Naive thymus-derived CD8-positive, alpha-beta T cell (primary cell): ENCODE measurements around the gene STAMBPL1. TPM values are rescaled to one million over a fixed set of nuclear protein-coding genes. Genes with fewer than 3 reads are reported as not detected.

Experiments used
- ATAC-seq, 2 donors: fragments of 150-1000 bp; cut with Tn5 transposase in 1 of 2; sonication (Bioruptor Pico), chemical (Tn5 transposase) in 1 of 2; 1 replicate in 1 of 2; 2 replicates in 1 of 2; pipeline ENCODE4 v1.10.0; 2021; ENCODE audit warnings: mild to moderate bottlenecking in 2 of 2, moderate library complexity in 2 of 2
- POLR2A ChIA-PET: fragments of 350-600 bp; sonication (Branson Sonifier 250); formaldehyde crosslinking; loops from one replicate; lab custom pipeline; 2021; ENCODE audit warnings: antibody characterized with exemption; lab: Charles Lee
- DNase-seq, 10 donors: peaks; one replicate each; pipeline versions ENCODE4 v3.0.0 to v3.0.0-alpha.2; 2020 to 2022
- H3K27ac Mint-ChIP-seq, 10 donors: one replicate each; pipeline ENCODE4 v1.8.0; 2020 to 2022; ENCODE audit warnings: mild to moderate bottlenecking in 10 of 10, mixed read lengths in 10 of 10, moderate library complexity in 4 of 10, inconsistent platforms in 1 of 10
- H3K27me3 Mint-ChIP-seq, 5 donors: one replicate each; pipeline ENCODE4 v1.8.0; 2021 to 2022; ENCODE audit warnings: mixed read lengths in 5 of 5
- H3K36me3 Mint-ChIP-seq, 3 donors: one replicate each; pipeline ENCODE4 v1.8.0; 2020 to 2022; ENCODE audit warnings: mixed read lengths in 3 of 3, mild to moderate bottlenecking in 2 of 3, inconsistent platforms in 1 of 3
- H3K4me1 Mint-ChIP-seq, 4 donors: one replicate each; pipeline ENCODE4 v1.8.0; 2021 to 2022; ENCODE audit warnings: mixed read lengths in 4 of 4
- H3K4me3 Mint-ChIP-seq, 10 donors: one replicate each; pipeline ENCODE4 v1.8.0; 2020 to 2022; ENCODE audit warnings: mild to moderate bottlenecking in 10 of 10, mixed read lengths in 10 of 10, moderate library complexity in 6 of 10, inconsistent platforms in 1 of 10
- H3K9me3 Mint-ChIP-seq, 9 donors: one replicate each; pipeline ENCODE4 v1.8.0; 2020 to 2022; ENCODE audit warnings: mixed read lengths in 9 of 9, mild to moderate bottlenecking in 3 of 9, inconsistent platforms in 1 of 9, moderate library complexity in 1 of 9
- polyA plus RNA-seq, 3 donors: library from polyadenylated mRNA; unstranded; fragments of 300-500 nt; fragmentation: Illumina TruSeq; gene quantifications; one replicate each; pipeline ENCODE4 v1.2.3, GENCODE V29; 2021
- total RNA-seq, 8 experiments: library from RNA in 2 of 8; stranded (reverse) in 2 of 8; gene quantifications; one replicate each; pipeline ENCODE4 v1.2.3 and lab custom pipeline; 2021 to 2026

The STAMBPL1 gene
- total and polyA plus RNA-seq, 5 experiments from 2014 or later, result 5.5 to 23.9 (median 7.0) TPM

DNA sequence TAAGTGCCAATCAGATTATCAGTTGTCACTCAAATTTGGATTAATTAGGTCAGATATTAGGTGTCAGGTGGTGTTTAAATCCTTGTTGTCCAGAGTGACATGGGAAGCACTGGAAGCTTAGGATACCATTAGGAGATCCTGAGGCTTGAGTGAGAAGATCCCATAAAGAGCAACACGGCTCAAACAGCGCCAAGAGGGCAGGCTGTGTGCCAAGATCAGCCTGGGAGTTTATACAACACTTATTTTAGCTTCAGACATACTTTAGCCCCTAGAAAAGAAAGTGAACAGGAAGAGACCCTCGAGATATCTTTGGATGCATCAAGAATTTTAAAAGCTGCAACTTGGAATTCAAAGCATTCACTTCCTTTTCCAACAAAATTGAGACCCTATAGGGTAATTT is 86.8 kb downstream of the STAMBPL1 start:
- Mint-ChIP-seq H3K27ac (no peak overlapping the region), H3K4me1 (peaks cover 7 to 12% (median 10%) of the 10 kb centered on the region in 4 donors), H3K36me3 (no peaks in the 10 kb centered on the region), H3K9me3 (no peaks in the 10 kb centered on the region), H3K4me3 (no peak overlapping the region), H3K27me3 (no peaks in the 10 kb centered on the region)
- no peak for ATAC-seq
- no peak for DNase-seq
- POLR2A ChIA-PET, result no interaction called here

DNA sequence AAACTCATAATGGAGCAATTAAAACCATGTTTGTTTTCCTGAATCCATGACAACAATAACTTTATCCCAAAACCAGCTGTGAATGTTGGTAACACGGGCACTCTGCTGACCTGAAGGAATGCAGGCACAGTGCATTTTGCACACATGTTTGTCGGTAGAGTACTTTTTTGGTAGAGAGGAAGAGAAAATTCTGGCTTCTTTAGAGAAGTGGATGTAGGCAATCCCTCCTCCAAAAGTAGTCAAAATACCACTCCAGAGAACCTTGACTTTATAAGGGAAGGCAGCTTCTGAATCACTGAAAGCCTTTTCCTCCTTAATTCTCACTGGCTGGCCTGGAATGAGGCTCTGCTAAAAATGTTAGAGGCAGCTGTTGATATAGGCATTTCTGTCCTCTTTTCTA is 88.3 kb downstream of the STAMBPL1 start:
- Mint-ChIP-seq H3K4me3 (no peak overlapping the region), H3K27me3 (no peaks in the 10 kb centered on the region), H3K27ac (no peak overlapping the region), H3K9me3 (no peaks in the 10 kb centered on the region), H3K4me1 (peaks cover 0 to 2% (median 0%) of the 10 kb centered on the region in 4 donors), H3K36me3 (no peaks in the 10 kb centered on the region)
- POLR2A ChIA-PET, result no interaction called here
- DNase-seq (no peak), ATAC-seq (no peak)

GRCh38 chr10:88971221-88972061 is 91.4 kb downstream of the STAMBPL1 start:
- Mint-ChIP-seq H3K27ac (peak overlapping the region in 2 of 10 donors; percentile 18 to 79), H3K36me3 (no peaks in the 10 kb centered on the region), H3K4me1 (peaks cover 4 to 14% (median 12%) of the 10 kb centered on the region in 4 donors), H3K4me3 (no peak overlapping the region), H3K9me3 (no peaks in the 10 kb centered on the region), H3K27me3 (no peaks in the 10 kb centered on the region)
- ATAC-seq (no peak), DNase-seq (no peak)
- POLR2A ChIA-PET, result interaction anchor here (1.3 kb wide), 1 partner anchor 19 kb away, joined by 3 read pairs; the partner anchor contains the start of gene FAS

Other genes with a start within 250 kb of the STAMBPL1 start
- gene LIPF, start 215.8 kb upstream of the STAMBPL1 start, total RNA-seq, result not detected
- gene LIPF, start 215.8 kb upstream of the STAMBPL1 start, polyA plus RNA-seq, result not detected
- gene LIPK, start 174.0 kb upstream of the STAMBPL1 start, total RNA-seq, result not detected
- not detected for gene LIPK, start 174.0 kb upstream of the STAMBPL1 start, polyA plus RNA-seq
- not detected for gene LIPN, start 120.2 kb upstream of the STAMBPL1 start, total RNA-seq
- not detected for gene LIPN, start 120.2 kb upstream of the STAMBPL1 start, polyA plus RNA-seq
- gene LIPM, start 77.5 kb upstream of the STAMBPL1 start, total RNA-seq, result not detected
- not detected for gene LIPM, start 77.5 kb upstream of the STAMBPL1 start, polyA plus RNA-seq
- gene ANKRD22, start 28.4 kb upstream of the STAMBPL1 start, total RNA-seq, result under 1 TPM in 1 of 2 experiments, not detected in 1; 0.44 TPM
- gene ANKRD22, start 28.4 kb upstream of the STAMBPL1 start, polyA plus RNA-seq, result under 1 TPM; 0.23 to 0.63 (median 0.23) TPM
- gene ACTA2, start 72.5 kb downstream of the STAMBPL1 start, total RNA-seq, result 1 to 10 TPM; 1.4 to 1.8 TPM
- 1 to 10 TPM in 1 of 3 donors, under 1 TPM in 1, not detected in 1; 0.34 to 9.7 TPM for gene ACTA2, start 72.5 kb downstream of the STAMBPL1 start, polyA plus RNA-seq
- gene FAS, start 110.6 kb downstream of the STAMBPL1 start, total RNA-seq, result 1 to 10 TPM; 4.2 to 5.6 TPM
- 1 to 10 TPM; 1.2 to 9.0 (median 2.6) TPM for gene FAS, start 110.6 kb downstream of the STAMBPL1 start, polyA plus RNA-seq